AG04450 (cell line): ENCODE data around the gene TRPM2. TPM values are rescaled to one million over a fixed set of nuclear protein-coding genes. Genes with fewer than 3 reads are reported as not detected.

Experiments used
- CTCF ChIA-PET: fragments of 300-600, 350-600 bp; formaldehyde crosslinking; extraction: SDS; loops from one replicate; lab custom pipeline; 2022; ENCODE audit warnings: antibody characterized with exemption, inconsistent platforms; lab: Charles Lee
- POLR2A ChIA-PET: fragments of 350-600 bp; formaldehyde crosslinking; extraction: SDS; loops from one replicate; lab custom pipeline; 2021; ENCODE audit warnings: antibody characterized with exemption, inconsistent platforms; lab: Yijun Ruan, JAX
- DNase-seq: peaks from one replicate; pipeline ENCODE4 v3.0.0-alpha.2; 2011; ENCODE audit warnings: low read depth, low spot score
- H3K27ac ChIP-seq: one replicate; pipeline ENCODE4 v1.5.1; 2012; ENCODE audit warnings: low read depth, low read length, control low read depth
- H3K27me3 ChIP-seq: one replicate; pipeline ENCODE4 v1.6.0; 2012; ENCODE audit warnings: low read length; ENCODE audit not compliant: control insufficient read depth, insufficient read depth
- H3K4me3 ChIP-seq: 2 replicates; pipeline ENCODE4 v1.5.1; 2011; ENCODE audit warnings: mild to moderate bottlenecking, low read depth, low read length, control low read depth
- H3K9me3 ChIP-seq: 2 replicates; pipeline ENCODE4 v1.5.1; 2012; ENCODE audit warnings: low read length; ENCODE audit not compliant: control insufficient read depth, insufficient read depth
- CTCF ChIP-seq: IDR thresholded peaks from 2 replicates; pipeline ENCODE4 v1.5.1; 2011; ENCODE audit warnings: low read depth, low read length, control low read depth, inconsistent platforms
- polyA plus RNA-seq: library from polyadenylated mRNA; depleted of rRNA; stranded (reverse); fragments of >200 nt; gene quantifications from 2 replicates; pipeline ENCODE4 v1.2.3, GENCODE V29; 2011

Gene TRPM2
- polyA plus RNA-seq, 1 experiment = not detected

DNA sequence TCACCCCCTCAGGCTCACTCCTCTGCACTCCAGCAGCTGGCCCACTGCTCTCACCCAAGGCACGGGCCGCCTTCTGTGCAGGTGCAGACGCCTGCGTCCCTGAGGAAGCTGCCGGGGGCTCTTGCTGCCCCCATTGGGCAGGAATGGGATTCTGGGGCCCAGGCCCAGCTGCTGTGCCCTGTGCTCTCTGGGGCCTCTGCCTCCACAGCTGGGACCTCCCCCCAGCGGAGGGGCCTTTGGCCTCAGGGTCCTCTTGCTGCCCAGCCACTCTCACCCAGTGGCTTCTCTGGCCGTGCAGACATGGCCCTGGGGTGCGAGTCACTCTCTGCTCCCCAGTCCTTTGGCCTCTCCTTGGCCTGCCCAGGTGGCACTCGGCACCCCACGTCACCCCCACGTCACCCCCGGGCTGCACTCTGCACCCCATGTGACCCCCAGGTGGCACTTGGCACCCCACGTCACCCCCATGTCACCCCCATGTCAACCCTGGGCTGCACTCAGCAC, 82.7 kb downstream of the TRPM2 start:
- CTCF ChIA-PET = no interaction called here
- no peak for DNase-seq

GRCh38 chr21:44436958-44437357, 83.5 kb downstream of the TRPM2 start:
- Histone ChIP-seq H3K4me3 (no peak overlapping the region), H3K9me3 (peaks cover 90% of the 10 kb centered on the region), H3K27ac (no peak overlapping the region), H3K27me3 (no peaks in the 10 kb centered on the region)
- POLR2A ChIA-PET = no interaction called here
- DNase-seq = no peak
- TF ChIP-seq CTCF = no peak
- CTCF ChIA-PET = no interaction called here

More for the DNA sequence above, 82.7 kb downstream of the TRPM2 start:
- Histone ChIP-seq H3K4me3 (no peak overlapping the region), H3K27ac (no peak overlapping the region), H3K9me3 (peaks cover 86% of the 10 kb centered on the region), H3K27me3 (no peaks in the 10 kb centered on the region)
- POLR2A ChIA-PET = no interaction called here
- TF ChIP-seq CTCF = no peak

- Histone ChIP-seq H3K27ac (no peak overlapping the region), H3K4me3 (no peak overlapping the region), H3K27me3 (no peaks in the 10 kb centered on the region), H3K9me3 (peaks cover 93% of the 10 kb centered on the region)
- CTCF ChIA-PET = no interaction called here
- no peak for TF ChIP-seq CTCF
- POLR2A ChIA-PET = no interaction called here
- no peak for DNase-seq
Measured at GRCh38 chr21:44437371-44437695, 83.9 kb downstream of the TRPM2 start.

DNA sequence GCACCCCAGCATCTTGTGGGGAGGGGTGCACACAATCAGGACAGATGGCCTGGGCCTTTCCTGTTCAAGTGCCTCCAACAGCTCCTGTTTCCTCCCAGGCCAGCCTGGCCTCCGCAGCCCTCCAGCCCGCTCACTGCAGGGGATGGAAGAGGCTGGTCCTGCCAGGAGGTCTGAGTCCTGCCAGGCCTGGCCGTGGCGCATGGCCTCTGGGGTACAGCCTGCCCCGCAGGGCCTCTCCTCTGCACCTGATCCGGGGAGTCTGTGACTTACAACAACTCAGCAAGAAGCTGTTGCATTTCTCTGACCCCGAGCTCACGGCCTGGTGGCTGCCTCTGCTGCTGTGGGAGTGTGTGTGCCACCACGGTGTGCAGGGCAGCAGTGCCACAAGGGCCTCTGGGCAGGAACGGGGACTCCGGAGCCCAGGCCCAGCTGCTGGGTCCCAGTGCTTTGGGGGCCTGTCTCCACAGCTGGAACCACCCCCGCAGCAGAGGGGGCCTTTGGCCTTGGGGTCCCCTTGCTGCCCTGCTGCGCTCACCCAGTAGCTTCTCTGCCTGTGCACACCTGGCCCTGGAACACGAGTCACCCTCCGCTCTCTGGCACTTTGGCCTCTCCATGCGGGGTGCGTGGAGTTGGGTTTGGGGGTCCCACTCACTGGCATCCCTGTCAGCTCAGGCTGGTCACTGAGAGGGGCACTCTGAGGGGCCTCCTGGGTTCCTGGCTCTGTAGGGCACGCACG, 84.4 kb downstream of the TRPM2 start:
- Histone ChIP-seq H3K27ac (no peak overlapping the region), H3K4me3 (no peak overlapping the region), H3K27me3 (no peaks in the 10 kb centered on the region), H3K9me3 (peaks cover 93% of the 10 kb centered on the region)
- ChIA-PET CTCF (no interaction called here), POLR2A (no interaction called here)
- no peak for TF ChIP-seq CTCF
- DNase-seq = no peak

GRCh38 chr21:44438531-44439210, 85.2 kb downstream of the TRPM2 start:
- ChIA-PET POLR2A (no interaction called here), CTCF (no interaction called here)
- H3K9me3 ChIP-seq = peaks cover 93% of the 10 kb centered on the region
- no peak for DNase-seq
- no peak for TF ChIP-seq CTCF
- no peaks in the 10 kb centered on the region for H3K27me3 ChIP-seq
- no peak overlapping the region for H3K27ac ChIP-seq
- no peak overlapping the region for H3K4me3 ChIP-seq
